ENCODE measurements around the gene SULT1A2.
"Not testable (repeated sequence)": the region's sequence is repeated elsewhere in the genome, so short reads cannot be mapped to it uniquely, and the experiment has no call there.

DNA sequence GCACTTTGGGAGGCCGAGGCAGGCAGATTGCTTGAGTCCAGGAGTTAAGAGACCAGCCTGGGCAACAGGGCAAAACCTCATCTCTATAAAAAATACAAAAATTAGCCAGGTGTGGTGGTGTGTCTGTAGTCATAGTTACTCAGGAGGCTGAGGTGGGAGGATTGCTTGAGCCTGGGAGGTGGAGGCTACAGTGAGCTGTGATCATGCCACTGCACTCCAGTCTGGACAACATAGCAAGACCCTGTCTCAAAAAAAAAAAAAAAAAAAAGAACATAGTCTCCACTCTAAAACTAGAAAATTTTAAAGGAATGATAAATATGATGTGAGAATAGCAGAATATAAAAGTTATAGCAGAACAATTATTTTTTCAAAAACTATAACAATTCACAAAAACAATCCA is 23.5 kb upstream of the SULT1A2 start:
- TF ChIP-seq, protein P1, sequence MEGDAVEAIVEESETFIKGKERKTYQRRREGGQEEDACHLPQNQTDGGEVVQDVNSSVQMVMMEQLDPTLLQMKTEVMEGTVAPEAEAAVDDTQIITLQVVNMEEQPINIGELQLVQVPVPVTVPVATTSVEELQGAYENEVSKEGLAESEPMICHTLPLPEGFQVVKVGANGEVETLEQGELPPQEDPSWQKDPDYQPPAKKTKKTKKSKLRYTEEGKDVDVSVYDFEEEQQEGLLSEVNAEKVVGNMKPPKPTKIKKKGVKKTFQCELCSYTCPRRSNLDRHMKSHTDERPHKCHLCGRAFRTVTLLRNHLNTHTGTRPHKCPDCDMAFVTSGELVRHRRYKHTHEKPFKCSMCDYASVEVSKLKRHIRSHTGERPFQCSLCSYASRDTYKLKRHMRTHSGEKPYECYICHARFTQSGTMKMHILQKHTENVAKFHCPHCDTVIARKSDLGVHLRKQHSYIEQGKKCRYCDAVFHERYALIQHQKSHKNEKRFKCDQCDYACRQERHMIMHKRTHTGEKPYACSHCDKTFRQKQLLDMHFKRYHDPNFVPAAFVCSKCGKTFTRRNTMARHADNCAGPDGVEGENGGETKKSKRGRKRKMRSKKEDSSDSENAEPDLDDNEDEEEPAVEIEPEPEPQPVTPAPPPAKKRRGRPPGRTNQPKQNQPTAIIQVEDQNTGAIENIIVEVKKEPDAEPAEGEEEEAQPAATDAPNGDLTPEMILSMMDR (IDR thresholded peaks at IDR 0.05), result not testable (repeated sequence)
- not testable (repeated sequence) for TF ChIP-seq POLR2A (IDR thresholded peaks at IDR 0.05)

All from body of pancreas (tissue), 4 donors.